BE2C (cell line): Measurements from ENCODE around the gene EHHADH.
A peak's percentile ranks its signal among the peaks of the same experiment; 100 is the strongest.

Experiments used
- DNase-seq: peaks from one replicate; pipeline ENCODE4 v3.0.0-alpha.2; 2020
- H3K27me3 ChIP-seq: fragments of 250-450 bp; sonication (Bioruptor Pico); 2 replicates; pipeline ENCODE4 v1.5.1; 2020; ENCODE audit warnings: mild to moderate bottlenecking
- H3K36me3 ChIP-seq: fragments of 250-450 bp; sonication (Bioruptor Pico); 2 replicates; pipeline ENCODE4 v1.5.1; 2020; ENCODE audit warnings: mild to moderate bottlenecking
- H3K4me1 ChIP-seq: fragments of 250-450 bp; sonication (Bioruptor Pico); 2 replicates; pipeline ENCODE4 v1.5.1; 2020
- H3K4me3 ChIP-seq: 2 replicates; pipeline ENCODE4 v1.5.1; 2011; ENCODE audit warnings: low read depth, low read length
- H3K9me3 ChIP-seq: fragments of 250-450 bp; sonication (Bioruptor Pico); 2 replicates; pipeline ENCODE4 v1.5.1; 2020
- CTCF ChIP-seq: IDR thresholded peaks from 2 replicates; pipeline ENCODE4 v1.5.1; 2012; ENCODE audit warnings: mild to moderate bottlenecking, low read depth, low read length

EHHADH gene

GRCh38 chr3:185215873-185216606 is 37.8 kb downstream of the EHHADH start:
- H3K4me3 ChIP-seq: no peak overlapping the region
- no peaks in the 10 kb centered on the region for H3K9me3 ChIP-seq
- H3K36me3 ChIP-seq: no peaks in the 10 kb centered on the region
- H3K4me1 ChIP-seq: peaks cover 2% of the 10 kb centered on the region
- DNase-seq: no peak
- H3K27me3 ChIP-seq: no peaks in the 10 kb centered on the region
- TF ChIP-seq CTCF: peak; percentile 58

GRCh38 chr3:185212559-185212958 is 41.3 kb downstream of the EHHADH start:
- no peaks in the 10 kb centered on the region for H3K9me3 ChIP-seq
- H3K4me1 ChIP-seq: peaks cover 5% of the 10 kb centered on the region
- H3K27me3 ChIP-seq: no peaks in the 10 kb centered on the region
- no peak for TF ChIP-seq CTCF
- no peak overlapping the region for H3K4me3 ChIP-seq
- no peaks in the 10 kb centered on the region for H3K36me3 ChIP-seq
- DNase-seq: no peak

- TF ChIP-seq CTCF: no peak
- peaks cover 5% of the 10 kb centered on the region for H3K4me1 ChIP-seq
- no peak for DNase-seq
- no peaks in the 10 kb centered on the region for H3K9me3 ChIP-seq
- H3K27me3 ChIP-seq: no peaks in the 10 kb centered on the region
- H3K4me3 ChIP-seq: no peak overlapping the region
- H3K36me3 ChIP-seq: no peaks in the 10 kb centered on the region
Observed at GRCh38 chr3:185212086-185212485, 41.8 kb downstream of the EHHADH start.

GRCh38 chr3:185210621-185211142 is 43.2 kb downstream of the EHHADH start:
- TF ChIP-seq CTCF: no peak

GRCh38 chr3:185208823-185209222 is 45.0 kb downstream of the EHHADH start:
- no peak for DNase-seq
- TF ChIP-seq CTCF: no peak
- H3K4me1 ChIP-seq: peaks cover 5% of the 10 kb centered on the region
- no peaks in the 10 kb centered on the region for H3K27me3 ChIP-seq
- H3K9me3 ChIP-seq: no peaks in the 10 kb centered on the region
- no peak overlapping the region for H3K4me3 ChIP-seq
- H3K36me3 ChIP-seq: no peaks in the 10 kb centered on the region

More at GRCh38 chr3:185210621-185211142, 43.2 kb downstream of the EHHADH start:
- no peaks in the 10 kb centered on the region for H3K27me3 ChIP-seq
- peaks cover 5% of the 10 kb centered on the region for H3K4me1 ChIP-seq
- H3K9me3 ChIP-seq: no peaks in the 10 kb centered on the region
- peak; percentile 15 for DNase-seq
- H3K36me3 ChIP-seq: no peaks in the 10 kb centered on the region
- H3K4me3 ChIP-seq: no peak overlapping the region

- DNase-seq: no peak
Observed at GRCh38 chr3:185207931-185208746, 45.7 kb downstream of the EHHADH start.

More at GRCh38 chr3:185207931-185208746, 45.7 kb downstream of the EHHADH start:
- no peak for TF ChIP-seq CTCF
- Histone ChIP-seq H3K27me3 (no peaks in the 10 kb centered on the region), H3K36me3 (no peaks in the 10 kb centered on the region), H3K4me3 (no peak overlapping the region), H3K4me1 (peaks cover 5% of the 10 kb centered on the region), H3K9me3 (no peaks in the 10 kb centered on the region)
